ENCODE results near the gene LMLN.
"Not testable (repeated sequence)": the region's sequence is repeated elsewhere in the genome, so short reads cannot be mapped to it uniquely, and the experiment has no call there.

LMLN gene

GRCh38 chr3:197952440-197952839 lies 7.6 kb upstream of the LMLN start:
- DNase-seq (ENCODE audit: extremely low read depth, low read depth): no peak
- TF ChIP-seq CTCF (IDR thresholded peaks at IDR 0.05; ENCODE audit: low read depth, low read length): no peak

- no peak for DNase-seq (ENCODE audit: extremely low read depth, low read depth)
- no peak for TF ChIP-seq CTCF (IDR thresholded peaks at IDR 0.05; ENCODE audit: low read depth, low read length)
These were observed 6.7 kb upstream of the LMLN start for GRCh38 chr3:197953325-197953724.

- TF ChIP-seq CTCF (IDR thresholded peaks at IDR 0.05; ENCODE audit: low read depth, low read length): no peak
- no peak for DNase-seq (ENCODE audit: extremely low read depth, low read depth)
These were observed 6.1 kb upstream of the LMLN start for GRCh38 chr3:197953881-197954280.

GRCh38 chr3:197955892-197956477 lies 4.0 kb upstream of the LMLN start:
- DNase-seq (ENCODE audit: extremely low read depth, low read depth): no peak

GRCh38 chr3:197956626-197956988 lies 3.4 kb upstream of the LMLN start:
- DNase-seq (ENCODE audit: extremely low read depth, low read depth): no peak
- no peak for TF ChIP-seq CTCF (IDR thresholded peaks at IDR 0.05; ENCODE audit: low read depth, low read length)

More at GRCh38 chr3:197955892-197956477, 4.0 kb upstream of the LMLN start:
- TF ChIP-seq CTCF (IDR thresholded peaks at IDR 0.05; ENCODE audit: low read depth, low read length): no peak

- DNase-seq (ENCODE audit: extremely low read depth, low read depth): no peak
- TF ChIP-seq CTCF (IDR thresholded peaks at IDR 0.05; ENCODE audit: low read depth, low read length): no peak
These were observed 2.3 kb upstream of the LMLN start for GRCh38 chr3:197957790-197958133.

GRCh38 chr3:197958346-197958745 lies 1.7 kb upstream of the LMLN start:
- TF ChIP-seq CTCF (IDR thresholded peaks at IDR 0.05; ENCODE audit: low read depth, low read length): no peak
- no peak for DNase-seq (ENCODE audit: extremely low read depth, low read depth)

GRCh38 chr3:197958848-197959247 lies 1.2 kb upstream of the LMLN start:
- DNase-seq (ENCODE audit: extremely low read depth, low read depth): not testable (repeated sequence)

Data from AG09319 (cell line).